ENCODE measurements around the gene TENT5C. TPM values are rescaled to one million over a fixed set of nuclear protein-coding genes. Genes with fewer than 3 reads are reported as not detected.
A peak's percentile ranks its signal among the peaks of the same experiment; 100 is the strongest.

Gene TENT5C
- total RNA-seq, 4 donors from 2014 or later, result 2.3 to 22.1 (median 5.1) TPM

DNA sequence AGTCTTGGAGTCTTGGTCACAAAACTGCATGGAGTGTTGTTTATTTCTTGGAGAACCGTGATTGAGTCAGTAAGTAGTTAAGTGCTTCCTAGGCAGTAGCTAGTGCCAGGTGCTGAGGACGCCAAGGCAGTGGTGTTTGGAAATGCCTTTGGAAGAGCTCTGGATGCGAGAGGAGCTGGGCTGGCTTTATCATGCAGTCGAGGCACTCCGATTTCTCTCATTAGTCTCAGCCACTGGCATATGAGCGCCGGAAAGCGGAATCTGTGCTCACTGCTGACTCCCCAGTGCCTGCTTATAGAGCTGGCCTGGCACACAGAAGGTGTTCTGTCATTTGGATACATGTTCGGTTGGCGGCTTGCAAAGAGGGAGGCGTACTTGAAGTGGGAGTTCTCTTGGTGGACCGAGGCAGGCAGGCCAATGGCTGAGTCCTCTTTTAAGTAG lies 3.6 kb downstream of the TENT5C start:
- H3K27ac ChIP-seq, result peak overlapping the region; percentile 62 to 66
- DNase-seq, result peak; percentile 55 to 62
- H3K36me3 ChIP-seq, result no peaks in the 10 kb centered on the region
- peak overlapping the region in 1 of 2 donors; percentile 4 for H3K4me3 ChIP-seq
- H3K9me3 ChIP-seq, result no peaks in the 10 kb centered on the region
- intact Hi-C loops (cut with DNase I; ENCODE audit: low total_unique reads), result no loop called here
- no peaks in the 10 kb centered on the region for H3K27me3 ChIP-seq
- H3K4me1 ChIP-seq, result peaks cover 0 to 4% of the 10 kb centered on the region in 2 donors
- no peak for TF ChIP-seq POLR2A (IDR thresholded peaks at IDR 0.05)
- no peak for TF ChIP-seq CTCF (IDR thresholded peaks at IDR 0.05)

GRCh38 chr1:117610036-117610435 lies 4.2 kb downstream of the TENT5C start:
- no peaks in the 10 kb centered on the region for H3K36me3 ChIP-seq
- TF ChIP-seq POLR2A (IDR thresholded peaks at IDR 0.05) (no peak), CTCF (IDR thresholded peaks at IDR 0.05) (no peak)
- H3K27ac ChIP-seq, result peak overlapping the region; percentile 62 to 66
- no peaks in the 10 kb centered on the region for H3K27me3 ChIP-seq
- H3K9me3 ChIP-seq, result no peaks in the 10 kb centered on the region
- H3K4me3 ChIP-seq, result no peak overlapping the region
- H3K4me1 ChIP-seq, result peaks cover 0 to 4% of the 10 kb centered on the region in 2 donors
- peak in 1 of 2 donors; percentile 16 for DNase-seq
- intact Hi-C loops (cut with DNase I; ENCODE audit: low total_unique reads), result no loop called here

- Histone ChIP-seq H3K27ac (no peak overlapping the region), H3K27me3 (no peaks in the 10 kb centered on the region)
- intact Hi-C loops (cut with DNase I; ENCODE audit: low total_unique reads), result no loop called here
These were observed 5.3 kb downstream of the TENT5C start for GRCh38 chr1:117611121-117611601.

GRCh38 chr1:117611894-117612483 lies 6.1 kb downstream of the TENT5C start:
- TF ChIP-seq POLR2A (IDR thresholded peaks at IDR 0.05) (no peak), CTCF (IDR thresholded peaks at IDR 0.05) (no peak)
- H3K27ac ChIP-seq, result no peak overlapping the region
- peaks cover 0 to 4% of the 10 kb centered on the region in 2 donors for H3K4me1 ChIP-seq
- no peaks in the 10 kb centered on the region for H3K27me3 ChIP-seq
- intact Hi-C loops (cut with DNase I; ENCODE audit: low total_unique reads), result no loop called here
- H3K4me3 ChIP-seq, result no peak overlapping the region
- H3K36me3 ChIP-seq, result no peaks in the 10 kb centered on the region
- H3K9me3 ChIP-seq, result no peaks in the 10 kb centered on the region
- DNase-seq, result no peak

More at GRCh38 chr1:117611121-117611601, 5.3 kb downstream of the TENT5C start:
- no peaks in the 10 kb centered on the region for H3K9me3 ChIP-seq
- no peak for TF ChIP-seq POLR2A (IDR thresholded peaks at IDR 0.05)
- TF ChIP-seq CTCF (IDR thresholded peaks at IDR 0.05), result no peak
- peak in 1 of 2 donors; percentile 10 for DNase-seq
- no peaks in the 10 kb centered on the region for H3K36me3 ChIP-seq
- peaks cover 0 to 4% of the 10 kb centered on the region in 2 donors for H3K4me1 ChIP-seq
- H3K4me3 ChIP-seq, result no peak overlapping the region

DNA sequence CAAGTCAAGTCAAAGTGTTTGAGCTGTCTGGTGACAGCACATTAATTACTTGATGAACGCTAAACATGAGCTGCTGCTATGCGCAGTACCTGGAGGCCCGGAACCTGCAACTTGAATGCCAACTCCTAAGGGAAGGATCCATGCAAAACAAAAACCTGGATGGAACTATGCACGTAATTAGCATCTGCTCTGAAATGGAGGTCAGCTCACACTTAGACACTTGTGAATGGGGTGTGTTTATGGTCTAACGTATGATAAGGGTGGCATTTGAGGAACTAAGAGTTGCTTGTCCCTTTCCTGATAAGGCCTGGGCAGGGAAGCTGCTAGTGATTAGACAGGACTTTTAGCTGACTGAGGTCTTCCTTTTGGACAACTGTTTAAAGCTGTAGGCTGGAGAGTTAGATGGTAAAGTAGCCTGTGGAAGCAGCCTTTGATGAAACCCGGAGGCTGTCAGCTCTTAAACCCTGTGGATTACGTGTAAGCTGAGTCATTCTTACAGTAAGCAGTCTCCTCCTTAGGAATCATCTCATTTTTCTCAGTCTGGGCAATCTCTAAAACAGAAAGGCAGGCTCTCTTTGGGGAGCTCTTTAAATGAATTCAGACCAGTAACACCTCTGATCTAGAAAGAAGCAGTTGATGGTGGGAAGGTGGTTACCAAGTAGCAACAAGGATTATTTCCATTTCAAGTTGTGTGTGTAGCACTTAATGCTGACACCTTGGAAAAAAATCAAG lies 6.8 kb downstream of the TENT5C start:
- Histone ChIP-seq H3K27ac (peak overlapping the region in 1 of 2 donors; percentile 52), H3K27me3 (no peaks in the 10 kb centered on the region), H3K36me3 (no peaks in the 10 kb centered on the region), H3K9me3 (no peaks in the 10 kb centered on the region), H3K4me1 (peaks cover 0 to 4% of the 10 kb centered on the region in 2 donors), H3K4me3 (no peak overlapping the region)
- intact Hi-C loops (cut with DNase I; ENCODE audit: low total_unique reads), result no loop called here
- TF ChIP-seq CTCF (IDR thresholded peaks at IDR 0.05) (no peak), POLR2A (IDR thresholded peaks at IDR 0.05) (no peak)
- peak in 1 of 2 donors; percentile 25 for DNase-seq
